ENCODE data around the gene CSNK2A1.
A peak's percentile ranks its signal among the peaks of the same experiment; 100 is the strongest.
"Not testable (repeated sequence)": the region's sequence is repeated elsewhere in the genome, so short reads cannot be mapped to it uniquely, and the experiment has no call there.

CSNK2A1 gene

DNA sequence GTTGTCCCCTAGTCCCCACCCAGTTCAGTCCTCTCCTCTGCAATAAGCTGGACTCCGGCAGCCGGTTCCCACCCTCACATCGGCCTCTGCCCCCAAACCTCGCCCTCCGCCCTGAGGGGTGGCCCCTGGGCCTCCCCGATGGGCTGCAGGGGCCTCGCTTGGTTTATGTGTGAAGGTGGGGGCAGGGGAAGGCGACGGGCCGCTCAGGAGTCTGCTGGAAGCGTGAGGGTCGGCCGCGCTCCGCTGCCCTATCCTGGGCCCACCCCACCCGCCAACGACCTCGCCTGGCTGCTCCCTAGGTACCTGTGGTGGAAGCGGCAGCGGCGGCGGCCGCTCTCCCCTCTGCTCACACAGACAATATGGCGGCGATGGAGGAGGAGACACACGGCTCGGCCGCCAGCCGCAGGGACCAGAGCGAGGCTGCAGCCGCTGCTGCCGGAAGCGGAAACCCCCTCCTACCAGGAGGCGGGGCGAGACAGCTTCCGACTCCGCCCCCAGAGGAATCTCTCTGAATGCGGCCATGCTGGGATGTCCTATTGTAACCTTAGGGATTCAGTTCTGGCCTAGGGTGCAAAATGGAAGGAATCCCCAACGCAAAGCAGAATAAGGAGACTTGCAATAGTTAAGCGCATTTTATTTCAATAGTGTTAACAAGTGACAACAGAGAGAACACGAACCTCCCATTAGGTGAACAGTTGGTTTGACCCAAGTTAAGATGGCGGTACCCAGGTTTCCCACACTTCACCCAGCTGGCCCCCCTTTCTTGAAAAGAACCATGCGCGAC lies at the start of gene CSNK2A1:
Gene CSNK2A1 (minus strand): TSS at position 422 of the 784 bp plus-strand sequence. CDS start 35,239 bp downstream, outside the sequence.
- DNase-seq (ENCODE audit: low read depth, low spot score) = peak; percentile 95

DNA sequence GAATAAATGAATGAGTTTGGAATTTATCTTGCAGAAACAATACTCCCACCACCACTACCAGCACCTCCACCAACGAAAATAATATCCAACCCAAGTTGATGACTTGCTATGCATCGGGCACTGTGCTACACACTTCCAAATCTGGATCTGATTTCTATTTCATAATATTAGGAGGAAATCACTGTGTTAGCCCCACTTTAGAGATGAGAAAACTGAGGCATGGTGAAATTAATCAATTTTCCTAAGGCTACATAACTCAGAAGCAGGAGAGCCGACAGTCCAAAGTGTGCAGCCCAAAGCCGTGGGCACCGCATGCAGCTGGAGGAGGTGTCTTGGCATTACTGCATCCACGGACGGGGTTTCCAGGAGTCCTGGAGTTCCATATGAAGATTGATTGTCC lies 48.9 kb upstream of the CSNK2A1 start:
- no peak for DNase-seq (ENCODE audit: low read depth, low spot score)

DNA sequence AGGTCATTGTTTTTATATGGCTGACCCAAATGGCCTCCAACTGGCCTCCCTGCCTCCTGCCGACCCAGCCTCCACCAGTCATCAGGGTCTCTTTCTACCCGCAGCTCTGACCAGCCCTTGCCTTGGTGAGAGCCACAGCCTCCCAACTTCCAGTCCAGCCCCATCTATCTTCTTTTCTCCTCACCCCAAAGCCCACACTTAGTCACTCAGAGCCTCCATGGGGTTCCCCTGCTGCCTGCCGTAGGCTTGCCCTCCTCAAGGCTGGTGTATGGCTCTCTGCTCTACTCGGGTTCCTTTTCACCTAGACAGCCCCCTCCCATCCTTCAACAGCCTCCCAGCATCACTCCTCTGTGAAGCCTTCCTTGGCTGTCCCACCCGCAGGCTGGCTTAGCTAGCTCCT lies 48.4 kb upstream of the CSNK2A1 start:
- DNase-seq (ENCODE audit: low read depth, low spot score) = no peak

DNA sequence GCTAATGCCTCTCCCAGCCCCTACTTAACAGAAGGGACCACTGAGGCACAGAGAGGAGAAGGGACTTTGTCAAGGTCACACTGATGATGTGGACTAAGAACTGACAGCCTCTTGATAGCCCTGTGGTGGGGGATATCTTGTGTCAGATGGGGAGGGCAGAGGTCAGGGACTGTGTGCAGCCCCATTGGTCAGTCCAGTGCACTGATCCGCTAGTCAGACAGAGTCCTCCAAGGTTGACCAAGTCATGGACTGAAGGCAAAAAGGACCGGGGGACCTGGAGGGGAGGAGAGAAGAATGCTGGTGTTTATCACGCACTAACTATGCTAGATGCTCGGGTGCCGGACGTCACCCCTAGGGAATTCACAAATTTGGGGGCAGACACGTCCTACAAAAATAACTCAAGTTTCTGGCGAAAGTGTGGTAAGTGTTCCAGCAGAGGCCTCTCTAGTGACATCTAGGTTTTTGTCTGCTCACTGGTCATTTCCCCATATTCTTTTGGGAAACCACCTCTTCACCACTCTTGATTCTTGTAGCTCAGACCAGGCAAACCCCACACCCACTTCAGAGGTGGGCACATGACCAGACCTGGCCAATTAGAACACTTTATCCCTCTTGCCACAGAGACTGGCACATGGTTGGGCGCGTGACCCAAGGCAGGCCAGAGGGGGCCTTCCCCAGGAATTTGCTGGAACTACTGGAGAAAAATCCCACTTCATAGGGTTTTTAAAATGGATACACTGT lies 45.5 kb upstream of the CSNK2A1 start:
- DNase-seq (ENCODE audit: low read depth, low spot score) = no peak

DNA sequence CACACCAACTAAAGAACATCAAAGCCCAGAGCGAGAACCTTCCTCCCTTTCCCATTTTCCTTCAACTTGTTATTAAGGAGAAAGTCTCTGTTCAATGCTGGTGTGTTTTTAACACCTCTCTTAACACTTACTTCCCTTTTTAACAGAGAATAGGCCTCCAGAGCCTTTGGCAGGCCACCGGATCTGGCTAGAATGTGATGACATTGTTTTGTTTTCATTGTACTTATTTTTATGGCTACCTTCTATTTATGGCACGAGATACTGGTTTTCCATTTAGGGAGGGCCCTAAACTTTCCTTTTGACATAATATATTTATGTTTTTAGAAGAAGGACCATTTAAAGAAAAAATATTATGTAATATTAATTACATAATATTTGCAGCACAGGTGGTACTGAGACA lies 44.9 kb upstream of the CSNK2A1 start:
- DNase-seq (ENCODE audit: low read depth, low spot score) = no peak

DNA sequence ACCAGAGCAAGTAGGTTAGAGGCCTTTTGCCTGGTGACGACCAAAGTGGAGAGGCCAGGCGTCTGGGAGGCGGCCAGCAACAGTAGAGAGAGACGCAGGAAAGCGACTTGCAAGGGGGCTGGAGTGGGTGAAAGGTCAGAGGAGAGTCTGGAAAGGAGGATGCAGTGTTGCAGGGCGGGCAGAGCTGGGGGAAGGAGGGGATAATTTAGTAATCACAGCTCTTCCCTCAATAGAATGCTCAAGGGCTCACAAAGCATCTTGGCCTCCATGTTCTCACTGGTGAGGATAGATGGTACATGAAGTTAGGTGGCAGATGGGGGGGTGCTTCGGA lies 41.3 kb upstream of the CSNK2A1 start:
- DNase-seq (ENCODE audit: low read depth, low spot score) = no peak

DNA sequence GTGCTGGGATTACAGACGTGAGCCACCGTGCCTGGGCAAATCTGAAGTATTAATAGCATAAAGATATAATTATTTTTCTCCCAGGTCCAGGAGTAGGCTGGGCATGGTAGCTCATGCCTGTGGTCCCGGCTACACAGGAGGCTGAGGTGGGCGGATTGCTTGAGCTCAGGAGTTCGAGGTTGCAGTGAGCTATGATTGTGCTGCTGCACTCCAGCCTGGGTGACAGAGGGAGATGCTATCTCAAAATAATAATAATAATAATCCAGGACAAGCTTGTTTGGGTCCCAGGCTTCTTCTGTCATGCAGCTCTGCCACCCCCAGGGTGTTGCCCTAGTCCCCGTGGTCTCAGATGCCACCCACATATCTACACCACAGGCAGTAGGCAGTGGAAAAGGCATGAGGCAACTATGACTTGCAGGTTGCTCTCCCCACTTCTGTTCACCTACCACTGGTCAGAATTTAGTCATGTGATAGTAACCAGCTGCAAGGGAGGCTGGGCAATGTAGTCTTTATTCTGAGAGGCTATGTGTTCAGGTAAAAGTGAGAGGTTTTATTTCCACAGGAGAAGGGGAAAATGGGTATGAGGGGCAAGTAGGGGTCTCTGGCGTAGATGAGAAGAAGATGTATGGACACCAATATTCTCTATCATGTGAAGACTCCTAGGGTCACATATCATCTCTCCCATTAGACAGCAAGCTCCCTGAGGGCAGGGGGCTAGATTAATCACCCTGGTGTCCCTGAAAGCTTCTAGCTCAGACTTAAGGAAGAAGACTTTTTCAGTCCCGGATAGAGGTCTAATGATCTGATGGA lies 40.8 kb upstream of the CSNK2A1 start:
- no peak for DNase-seq (ENCODE audit: low read depth, low spot score)

DNA sequence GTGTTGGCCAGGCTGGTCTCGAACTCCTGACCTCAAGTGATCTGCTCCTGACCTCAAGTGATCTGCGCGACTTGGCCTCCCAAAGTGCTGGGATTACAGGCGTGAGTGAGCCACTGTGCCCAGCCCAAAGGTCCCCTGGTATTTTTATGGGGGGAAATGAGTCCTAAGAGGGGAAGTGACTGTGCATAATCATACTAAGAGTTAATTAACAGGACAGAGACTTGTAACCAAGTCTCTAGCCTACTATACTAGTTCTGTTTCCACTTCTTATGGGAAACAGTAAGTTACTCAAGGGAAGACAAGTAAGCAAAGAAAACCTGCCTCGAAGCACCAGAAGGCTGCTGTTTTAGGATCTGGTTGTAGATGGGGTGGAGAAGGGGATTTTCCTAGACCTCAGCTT lies 38.6 kb upstream of the CSNK2A1 start:
- DNase-seq (ENCODE audit: low read depth, low spot score) = no peak

DNA sequence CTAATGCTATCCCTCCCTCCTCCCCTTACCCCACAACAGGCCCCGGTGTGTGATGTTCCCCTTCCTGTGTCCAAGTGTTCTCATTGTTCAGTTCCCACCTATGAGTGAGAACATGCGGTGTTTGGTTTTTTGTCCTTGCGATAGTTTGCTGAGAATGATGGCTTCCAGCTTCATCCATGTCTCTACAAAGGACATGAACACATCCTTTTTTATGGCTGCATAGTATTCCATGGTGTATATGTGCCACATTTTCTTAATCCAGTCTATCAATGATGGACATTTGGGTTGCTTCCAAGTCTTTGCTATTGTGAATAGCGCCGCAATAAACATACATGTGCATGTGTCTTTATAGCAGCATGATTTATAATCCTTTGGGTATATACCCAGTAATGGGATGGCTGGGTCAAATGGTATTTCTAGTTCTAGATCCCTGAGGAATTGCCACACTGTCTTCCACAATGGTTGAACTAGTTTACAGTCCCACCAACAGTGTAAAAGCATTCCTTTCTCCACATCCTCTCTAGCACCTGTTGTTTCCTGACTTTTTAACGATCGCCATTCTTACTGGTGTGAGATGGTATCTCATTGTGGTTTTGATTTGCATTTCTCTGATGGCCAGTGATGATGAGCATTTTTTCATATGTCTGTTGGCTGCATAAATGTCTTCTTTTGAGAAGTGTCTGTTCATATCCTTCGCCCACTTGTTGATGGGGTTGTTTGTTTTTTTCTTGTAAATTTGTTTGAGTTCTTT lies 35.5 kb upstream of the CSNK2A1 start:
- not testable (repeated sequence) for DNase-seq (ENCODE audit: low read depth, low spot score)

DNA sequence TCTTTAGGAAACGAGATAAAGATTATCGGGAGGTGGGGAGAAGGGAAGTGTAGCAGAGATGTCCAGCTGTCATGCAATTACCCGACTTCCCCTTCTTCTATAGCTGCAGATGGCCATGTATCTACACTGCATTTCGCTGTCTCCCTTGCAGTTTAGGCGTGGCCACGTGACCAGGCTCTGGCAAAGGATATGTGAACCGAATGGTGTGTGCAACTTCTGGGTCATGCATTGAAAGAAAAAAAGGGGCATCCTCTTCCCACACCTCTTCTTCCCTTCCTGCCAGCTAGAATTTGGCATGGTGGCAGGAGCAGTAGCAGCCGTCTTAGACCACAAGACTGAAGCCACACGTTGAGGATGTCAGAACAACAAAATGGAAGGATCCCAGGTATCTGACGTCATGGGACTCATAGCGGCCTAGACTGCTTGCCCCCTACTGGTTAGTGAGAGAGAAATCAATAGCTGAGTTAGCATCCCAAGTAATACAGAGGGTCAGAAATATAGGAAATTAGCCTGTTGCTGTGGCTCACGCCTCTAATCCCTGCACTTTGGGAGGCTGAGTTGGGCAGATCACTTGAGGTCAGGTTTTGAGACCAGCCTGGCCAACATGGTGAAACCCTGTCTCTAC lies 33.7 kb upstream of the CSNK2A1 start:
- no peak for DNase-seq (ENCODE audit: low read depth, low spot score)

DNA sequence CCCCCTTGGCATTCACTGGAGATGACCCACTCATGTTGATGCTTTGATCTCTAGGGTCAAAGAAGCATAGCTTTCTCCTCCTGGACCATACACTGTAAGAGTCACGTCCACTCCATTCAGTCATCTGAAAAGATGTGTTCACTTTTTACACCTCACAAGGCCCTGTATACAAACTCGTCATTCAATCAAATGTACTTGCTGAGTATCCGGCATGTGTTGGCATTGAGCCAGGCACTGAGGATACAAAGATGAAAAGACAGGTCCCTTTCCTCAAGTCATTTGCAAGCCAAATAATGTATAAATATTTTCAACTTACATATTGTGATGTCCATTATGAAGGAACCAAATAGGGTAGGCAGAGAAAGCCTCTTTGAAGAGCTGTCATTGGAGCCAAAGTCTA lies 32.6 kb upstream of the CSNK2A1 start:
- no peak for DNase-seq (ENCODE audit: low read depth, low spot score)

DNA sequence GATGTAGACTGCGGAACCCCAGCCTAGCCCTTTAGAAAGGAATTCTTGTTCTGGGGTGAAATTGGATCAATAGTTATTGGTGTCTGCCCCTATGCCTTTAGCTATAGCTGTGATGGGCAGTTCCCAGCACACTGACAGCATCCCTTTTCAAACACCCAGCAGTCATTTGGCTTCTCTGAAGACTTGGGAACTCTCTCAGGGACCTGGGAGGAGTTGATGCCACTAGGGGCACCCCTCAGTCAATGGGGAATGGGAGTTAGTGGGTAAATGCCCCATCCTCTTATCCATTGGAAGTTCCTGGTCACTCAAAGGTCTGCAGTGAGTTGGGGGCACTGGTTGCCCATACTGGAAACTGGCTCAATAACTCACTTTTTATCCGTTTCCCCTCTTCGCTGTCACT lies 31.6 kb upstream of the CSNK2A1 start:
- DNase-seq (ENCODE audit: low read depth, low spot score) = no peak

DNA sequence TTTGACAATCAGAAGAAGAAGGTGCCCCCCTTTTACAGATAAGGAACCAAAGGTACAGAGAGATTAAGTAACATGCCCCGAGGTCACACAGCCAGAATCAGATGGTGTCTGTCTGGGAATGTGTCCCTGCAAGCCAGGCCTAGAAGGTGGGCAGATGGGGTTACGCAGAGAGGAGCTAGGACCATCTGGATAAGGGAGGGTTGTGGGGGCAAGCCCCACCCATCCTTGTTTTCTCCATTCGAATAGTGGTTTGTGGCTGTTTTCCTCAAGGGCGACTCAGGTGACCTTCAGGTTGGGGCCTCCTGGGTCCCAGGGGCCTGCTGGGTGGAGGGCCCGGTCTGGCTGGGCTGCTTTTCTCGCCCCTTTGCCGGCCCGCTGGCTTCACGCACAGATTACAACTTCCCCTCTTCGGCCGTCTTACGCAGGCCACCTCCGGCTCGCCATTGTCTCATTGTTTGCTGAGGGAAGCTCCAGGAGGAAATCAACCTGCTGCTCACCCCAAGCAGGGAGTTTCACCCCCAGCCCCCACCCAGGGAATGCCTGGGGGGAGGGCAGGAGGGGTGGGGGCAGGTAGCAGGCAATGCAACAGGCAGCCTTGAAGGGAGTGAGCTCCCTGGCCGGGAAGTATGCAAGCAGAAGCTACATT lies 30.8 kb upstream of the CSNK2A1 start:
- DNase-seq (ENCODE audit: low read depth, low spot score) = no peak

DNA sequence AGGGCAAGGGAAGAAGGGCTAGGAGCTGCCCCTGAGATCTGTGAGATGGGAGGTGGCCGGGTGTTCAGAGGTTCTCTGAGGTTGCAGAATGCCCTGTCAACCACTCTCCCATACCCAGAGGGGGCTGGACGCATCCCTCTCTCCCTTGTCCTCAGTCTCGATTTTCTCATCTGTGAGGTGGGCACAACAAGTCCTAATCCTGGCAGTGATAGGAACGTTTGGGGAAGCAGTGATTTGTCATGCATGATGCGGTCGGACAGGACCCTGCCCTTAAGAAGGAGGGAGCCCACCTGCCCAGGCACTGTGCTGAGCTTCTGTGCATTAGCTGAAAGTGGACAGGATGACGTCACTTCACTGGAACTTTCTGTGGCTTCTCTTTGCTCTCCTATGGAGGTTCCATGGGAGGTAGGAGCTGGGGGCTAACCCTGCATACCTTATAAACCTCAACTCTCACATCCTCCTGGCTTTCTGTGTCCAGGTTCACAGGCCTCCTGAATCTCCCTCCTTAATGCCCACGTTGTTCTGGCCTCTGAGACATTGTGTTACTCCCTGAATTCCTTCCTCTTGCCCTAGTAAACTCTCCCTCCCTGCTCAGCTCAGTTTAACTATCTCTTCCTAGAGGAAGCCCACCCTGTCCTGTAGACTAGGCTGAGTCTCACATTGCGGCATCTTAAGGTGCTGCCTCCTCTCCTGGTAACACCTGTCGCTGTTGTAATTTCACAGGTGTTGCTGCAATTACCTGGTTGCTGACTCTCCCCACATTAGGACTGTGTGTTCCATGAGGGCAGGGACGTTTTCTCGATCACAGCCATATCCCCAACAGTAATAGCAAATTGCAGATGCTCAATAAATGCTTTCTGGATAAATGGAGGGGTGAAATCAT lies 30.1 kb upstream of the CSNK2A1 start:
- no peak for DNase-seq (ENCODE audit: low read depth, low spot score)

DNA sequence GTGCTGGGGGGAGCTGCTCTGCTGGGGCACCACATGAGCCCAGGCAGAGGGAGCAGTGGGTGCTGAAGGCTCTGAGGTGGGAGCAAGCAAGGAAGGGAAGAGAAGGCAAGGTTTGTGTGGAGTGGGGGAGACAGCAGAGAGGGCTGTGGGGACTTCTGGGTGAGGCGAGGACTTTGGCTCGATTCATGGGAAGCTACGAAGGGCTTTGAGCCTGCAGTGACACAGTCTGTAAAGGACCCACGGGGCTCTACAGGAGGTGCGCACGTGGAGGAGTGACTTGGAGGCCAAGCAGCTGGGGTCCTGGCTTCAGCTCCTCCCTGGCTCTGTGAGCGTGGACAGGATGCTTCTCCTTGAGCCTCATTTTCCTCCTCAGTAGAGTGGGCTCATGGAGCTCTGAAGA lies 29.1 kb upstream of the CSNK2A1 start:
- no peak for DNase-seq (ENCODE audit: low read depth, low spot score)

DNA sequence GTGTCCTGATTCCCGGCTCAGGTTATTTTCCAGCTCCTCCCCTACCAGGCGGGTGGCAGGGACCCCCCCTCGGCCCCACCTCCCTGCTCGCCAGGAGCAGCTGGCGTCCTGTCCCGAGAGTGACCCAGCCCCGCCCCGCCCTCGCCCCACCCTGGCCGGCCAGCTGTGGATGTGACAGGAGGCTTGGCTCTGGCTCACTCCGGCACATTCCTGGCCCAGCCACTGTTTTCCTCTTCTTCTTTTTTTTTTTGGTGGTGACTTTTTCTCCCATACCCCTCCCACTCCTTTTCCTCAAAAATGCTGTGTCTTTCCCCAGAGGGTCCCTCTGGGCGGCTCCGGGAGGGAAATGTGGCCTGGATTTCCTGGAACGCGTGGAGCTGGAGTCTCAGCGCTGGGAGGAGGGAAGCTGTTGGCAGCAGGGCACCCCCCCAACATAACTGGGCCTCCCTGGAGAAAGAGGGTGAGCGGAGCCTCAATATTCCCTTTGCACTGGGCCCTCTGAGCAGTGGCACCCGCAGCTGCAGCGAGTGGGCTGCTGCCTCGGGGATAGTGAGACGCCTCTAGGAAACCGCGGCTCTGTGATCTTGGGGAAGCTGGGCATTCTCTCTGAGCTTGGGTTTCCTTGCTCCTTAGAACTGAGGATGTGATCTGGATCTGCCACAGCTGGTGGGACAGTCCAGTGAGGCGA lies 28.3 kb upstream of the CSNK2A1 start:
- no peak for DNase-seq (ENCODE audit: low read depth, low spot score)

DNA sequence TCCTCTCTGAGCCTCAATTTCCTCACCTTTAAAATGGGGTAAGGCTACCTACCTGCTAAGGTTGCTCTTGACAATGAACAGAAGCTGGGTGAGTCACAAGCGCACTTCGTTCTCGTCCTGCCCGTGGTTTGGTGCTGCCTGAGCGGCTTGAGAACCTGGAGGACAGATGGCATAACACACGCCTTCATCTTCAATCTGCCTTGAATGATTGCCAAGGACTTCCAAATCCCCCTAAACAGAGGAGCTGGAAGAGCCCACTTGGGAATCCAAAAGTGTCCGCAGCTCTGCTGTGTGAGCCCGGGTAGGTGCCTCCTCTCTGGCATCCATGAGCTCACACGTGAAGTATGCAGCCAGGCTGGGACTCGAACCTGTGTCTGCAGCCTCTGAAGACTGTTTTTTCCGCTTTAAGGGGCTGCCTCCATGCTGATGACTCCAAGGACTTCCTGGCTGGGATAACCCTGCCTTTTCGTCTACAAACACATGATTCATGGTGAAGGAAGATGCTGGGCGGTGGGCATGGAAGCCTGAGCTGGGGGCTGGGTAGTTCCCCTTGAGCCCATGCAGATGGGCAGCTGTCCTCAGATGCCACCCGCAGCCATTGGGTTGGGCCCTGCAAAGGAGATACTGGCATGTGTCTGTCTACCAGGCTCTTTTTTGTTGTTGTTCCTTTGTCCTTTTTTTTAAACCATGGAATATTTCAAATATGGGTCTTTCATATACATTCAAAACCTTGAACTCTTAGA lies 25.3 kb upstream of the CSNK2A1 start:
- DNase-seq (ENCODE audit: low read depth, low spot score) = no peak

DNA sequence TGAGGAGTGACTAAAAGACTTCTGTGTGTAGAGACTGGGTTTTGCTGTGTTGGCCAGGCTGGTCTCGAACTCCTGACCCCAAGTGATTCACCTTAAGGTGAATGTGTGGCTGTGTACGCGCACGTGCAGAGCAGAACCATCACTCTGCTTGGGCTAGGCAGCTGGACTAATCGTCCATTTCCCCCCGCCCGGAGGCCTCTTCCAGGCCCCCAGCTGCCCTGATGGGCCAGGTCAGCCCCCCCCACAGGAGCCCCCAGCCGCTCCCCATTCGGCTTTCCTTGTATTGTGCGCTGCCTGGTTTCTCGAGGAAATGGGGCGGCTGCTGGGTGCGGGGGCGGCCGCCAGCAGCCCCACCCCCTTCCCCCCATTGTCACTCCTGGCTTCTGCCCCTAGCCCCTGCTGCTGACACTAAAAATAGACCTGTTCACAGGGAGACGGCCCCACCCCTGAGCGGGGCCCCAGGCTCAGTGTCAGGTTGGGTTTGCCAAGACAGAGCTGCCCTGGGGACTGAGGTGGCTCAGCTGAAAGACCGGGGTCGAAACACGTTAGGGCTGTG lies 24.6 kb upstream of the CSNK2A1 start:
- no peak for DNase-seq (ENCODE audit: low read depth, low spot score)

Measured in brain pericyte (primary cell).